CD4-positive, CD25-positive, alpha-beta regulatory T cell (primary cell): Measurements from ENCODE around the gene PAF1. TPM values are rescaled to one million over a fixed set of nuclear protein-coding genes. Genes with fewer than 3 reads are reported as not detected.
"Not testable (repeated sequence)": the region's sequence is repeated elsewhere in the genome, so short reads cannot be mapped to it uniquely, and the experiment has no call there.

ENCODE experiments used
- ATAC-seq, 2 donors: fragments of 150-1000 bp; cut with Tn5 transposase; one replicate each; pipeline ENCODE4 v1.10.0; 2021; ENCODE audit warnings: low read depth in 2 of 2, moderate number of reproducible peaks in 2 of 2, moderate library complexity in 1 of 2
- DNase-seq, 3 donors: peaks; one replicate each; pipeline versions ENCODE4 v3.0.0 to v3.0.0-alpha.2; 2012 to 2022; ENCODE audit warnings: mixed read lengths in 1 of 3
- H3K27ac ChIP-seq: one replicate; pipeline ENCODE4 v1.7.0; 2013; ENCODE audit warnings: mild to moderate bottlenecking, low read length; ENCODE audit not compliant: insufficient read depth, poor library complexity, severe bottlenecking
- H3K27me3 ChIP-seq: one replicate; pipeline ENCODE4 v1.7.0; 2013; ENCODE audit warnings: low read length; ENCODE audit not compliant: control insufficient read depth, insufficient read depth
- H3K36me3 ChIP-seq: one replicate; pipeline ENCODE4 v1.7.0; 2013; ENCODE audit warnings: mild to moderate bottlenecking, low read length, moderate library complexity; ENCODE audit not compliant: control insufficient read depth, insufficient read depth
- H3K4me1 ChIP-seq: 2 replicates; pipeline ENCODE4 v1.7.0; 2013; ENCODE audit warnings: mild to moderate bottlenecking, low read length; ENCODE audit not compliant: insufficient read depth, control insufficient read depth, poor library complexity, severe bottlenecking
- H3K4me3 ChIP-seq: one replicate; pipeline ENCODE4 v1.7.0; 2013; ENCODE audit warnings: low read depth, mild to moderate bottlenecking, low read length, moderate library complexity
- H3K9me3 ChIP-seq, 2 experiments: 1 replicate in 1 of 2; 2 replicates in 1 of 2; pipeline ENCODE4 v1.7.0; 2013; ENCODE audit warnings: low read length in 2 of 2, mild to moderate bottlenecking in 1 of 2, moderate library complexity in 1 of 2; ENCODE audit not compliant: control insufficient read depth in 2 of 2
- H3K27ac Mint-ChIP-seq, 3 donors: one replicate each; pipeline ENCODE4 v1.8.0; 2020 to 2022; ENCODE audit warnings: mild to moderate bottlenecking in 3 of 3, mixed read lengths in 3 of 3, moderate library complexity in 2 of 3
- H3K27me3 Mint-ChIP-seq: one replicate; pipeline ENCODE4 v1.8.0; 2022; ENCODE audit warnings: mild to moderate bottlenecking, mixed read lengths
- H3K36me3 Mint-ChIP-seq: one replicate; pipeline ENCODE4 v1.8.0; 2020; ENCODE audit warnings: mixed read lengths
- H3K4me1 Mint-ChIP-seq, 4 donors: one replicate each; pipeline ENCODE4 v1.8.0; 2020 to 2022; ENCODE audit warnings: mixed read lengths in 4 of 4, mild to moderate bottlenecking in 1 of 4
- H3K4me3 Mint-ChIP-seq, 4 donors: one replicate each; pipeline ENCODE4 v1.8.0; 2020 to 2022; ENCODE audit warnings: mild to moderate bottlenecking in 4 of 4, mixed read lengths in 4 of 4, moderate library complexity in 3 of 4
- H3K9me3 Mint-ChIP-seq, 7 donors: one replicate each; pipeline ENCODE4 v1.8.0; 2020 to 2022; ENCODE audit warnings: mixed read lengths in 7 of 7, mild to moderate bottlenecking in 3 of 7, moderate library complexity in 2 of 7
- polyA plus RNA-seq, 4 donors: library from polyadenylated mRNA; unstranded; fragments of 300-500 nt; fragmentation: Illumina TruSeq; gene quantifications; one replicate each; pipeline ENCODE4 v1.2.3, GENCODE V29; 2021
- total RNA-seq: library from RNA; stranded (reverse); gene quantifications from one replicate; pipeline ENCODE4 v1.2.3, GENCODE V29; 2022

Gene PAF1
- total and polyA plus RNA-seq, 5 donors from 2014 or later, result 35.0 to 138 (median 40.1) TPM

GRCh38 chr19:39381910-39382611 lies 8.8 kb downstream of the PAF1 start:
- no peak overlapping the region for H3K27ac ChIP-seq
- H3K9me3 ChIP-seq, result no peaks in the 10 kb centered on the region
- Mint-ChIP-seq H3K4me1 (peaks cover 0 to 6% (median under 1%) of the 10 kb centered on the region in 4 donors), H3K27ac (peak overlapping the region in 1 of 3 donors; percentile 42), H3K4me3 (peak overlapping the region in 1 of 4 donors; percentile 15), H3K9me3 (no peaks in the 10 kb centered on the region), H3K27me3 (no peaks in the 10 kb centered on the region), H3K36me3 (peaks cover 47% of the 10 kb centered on the region)
- ATAC-seq, result no peak
- H3K36me3 ChIP-seq, result peaks cover 75% of the 10 kb centered on the region
- no peak overlapping the region for H3K4me3 ChIP-seq
- H3K4me1 ChIP-seq, result no peaks in the 10 kb centered on the region
- no peak for DNase-seq
- no peaks in the 10 kb centered on the region for H3K27me3 ChIP-seq

- Histone ChIP-seq H3K27me3 (no peaks in the 10 kb centered on the region), H3K4me3 (no peak overlapping the region), H3K4me1 (no peaks in the 10 kb centered on the region), H3K36me3 (peaks cover 75% of the 10 kb centered on the region), H3K9me3 (no peaks in the 10 kb centered on the region), H3K27ac (no peak overlapping the region)
- DNase-seq, result no peak
- Mint-ChIP-seq H3K27ac (peak overlapping the region in 1 of 3 donors; percentile 4), H3K27me3 (no peaks in the 10 kb centered on the region), H3K4me3 (no peak overlapping the region), H3K4me1 (peaks cover 0 to 6% (median 1%) of the 10 kb centered on the region in 4 donors), H3K9me3 (no peaks in the 10 kb centered on the region), H3K36me3 (peaks cover 47% of the 10 kb centered on the region)
- ATAC-seq, result no peak
Measured at GRCh38 chr19:39380521-39381502, 10.1 kb downstream of the PAF1 start.

- H3K27ac Mint-ChIP-seq, result no peak overlapping the region
- no peak for DNase-seq
- peaks cover 78% of the 10 kb centered on the region for H3K36me3 ChIP-seq
- H3K27ac ChIP-seq, result no peak overlapping the region
- H3K9me3 ChIP-seq, result no peaks in the 10 kb centered on the region
- peaks cover 47% of the 10 kb centered on the region for H3K36me3 Mint-ChIP-seq
- no peak for ATAC-seq
- H3K4me3 Mint-ChIP-seq, result no peak overlapping the region
- H3K4me1 ChIP-seq, result no peaks in the 10 kb centered on the region
- H3K27me3 Mint-ChIP-seq, result no peaks in the 10 kb centered on the region
- peaks cover 0 to 6% (median 2%) of the 10 kb centered on the region in 4 donors for H3K4me1 Mint-ChIP-seq
- no peak overlapping the region for H3K4me3 ChIP-seq
- no peaks in the 10 kb centered on the region for H3K27me3 ChIP-seq
- no peaks in the 10 kb centered on the region for H3K9me3 Mint-ChIP-seq
Measured at GRCh38 chr19:39379865-39380396, 11.0 kb downstream of the PAF1 start.

- peaks cover 78% of the 10 kb centered on the region for H3K36me3 ChIP-seq
- not testable (repeated sequence) for H3K27me3 ChIP-seq, H3K4me3 ChIP-seq, H3K4me1 ChIP-seq, ATAC-seq, H3K27me3 Mint-ChIP-seq, DNase-seq, H3K27ac ChIP-seq, H3K9me3 Mint-ChIP-seq, H3K4me3 Mint-ChIP-seq, H3K9me3 ChIP-seq, H3K4me1 Mint-ChIP-seq
- H3K27ac Mint-ChIP-seq, result peak overlapping the region in 1 of 3 donors; percentile 17
- peaks cover 49% of the 10 kb centered on the region for H3K36me3 Mint-ChIP-seq
Measured at GRCh38 chr19:39379366-39379765, 11.5 kb downstream of the PAF1 start.

- Histone ChIP-seq H3K27me3 (no peaks in the 10 kb centered on the region), H3K36me3 (peaks cover 82% of the 10 kb centered on the region), H3K9me3 (no peaks in the 10 kb centered on the region), H3K27ac (no peak overlapping the region), H3K4me3 (no peak overlapping the region), H3K4me1 (no peaks in the 10 kb centered on the region)
- DNase-seq (no peak), ATAC-seq (no peak)
- peak overlapping the region in 2 of 3 donors; percentile 28 to 69 for H3K27ac Mint-ChIP-seq
- H3K4me1 Mint-ChIP-seq, result peaks cover 0 to 8% (median 4%) of the 10 kb centered on the region in 4 donors
- no peaks in the 10 kb centered on the region for H3K27me3 Mint-ChIP-seq
- H3K36me3 Mint-ChIP-seq, result peaks cover 54% of the 10 kb centered on the region
- H3K9me3 Mint-ChIP-seq, result no peaks in the 10 kb centered on the region
- no peak overlapping the region for H3K4me3 Mint-ChIP-seq
Measured at GRCh38 chr19:39377373-39378362, 13.2 kb downstream of the PAF1 start.

- Histone ChIP-seq H3K36me3 (peaks cover 80% of the 10 kb centered on the region), H3K4me3 (no peak overlapping the region), H3K27me3 (no peaks in the 10 kb centered on the region), H3K27ac (no peak overlapping the region), H3K4me1 (no peaks in the 10 kb centered on the region), H3K9me3 (no peaks in the 10 kb centered on the region)
- Mint-ChIP-seq H3K9me3 (no peaks in the 10 kb centered on the region), H3K27ac (peak overlapping the region in 1 of 3 donors; percentile 2), H3K4me1 (peaks cover 0 to 14% (median under 1%) of the 10 kb centered on the region in 4 donors), H3K36me3 (peaks cover 47% of the 10 kb centered on the region), H3K27me3 (no peaks in the 10 kb centered on the region), H3K4me3 (no peak overlapping the region)
- no peak for DNase-seq
- no peak for ATAC-seq
Measured at GRCh38 chr19:39375929-39376328, 15.0 kb downstream of the PAF1 start.

- Mint-ChIP-seq H3K4me3 (no peak overlapping the region), H3K36me3 (peaks cover 52% of the 10 kb centered on the region), H3K4me1 (peaks cover 0 to 16% (median under 1%) of the 10 kb centered on the region in 4 donors), H3K27me3 (no peaks in the 10 kb centered on the region), H3K27ac (peak overlapping the region in 2 of 3 donors; percentile 69 to 84), H3K9me3 (no peaks in the 10 kb centered on the region)
- H3K27ac ChIP-seq, result no peak overlapping the region
- no peak for ATAC-seq
- no peaks in the 10 kb centered on the region for H3K27me3 ChIP-seq
- no peaks in the 10 kb centered on the region for H3K9me3 ChIP-seq
- no peak overlapping the region for H3K4me3 ChIP-seq
- H3K4me1 ChIP-seq, result no peaks in the 10 kb centered on the region
- peaks cover 73% of the 10 kb centered on the region for H3K36me3 ChIP-seq
- no peak for DNase-seq
Measured at GRCh38 chr19:39372941-39373340, 18.0 kb downstream of the PAF1 start.
